HFFc6 (cell line): ENCODE data around the gene RALBP1. TPM values are rescaled to one million over a fixed set of nuclear protein-coding genes. Genes with fewer than 3 reads are reported as not detected.
A peak's percentile ranks its signal among the peaks of the same experiment; 100 is the strongest.

Source experiments
- DNase-seq: peaks from one replicate; pipeline ENCODE4 v3.0.0-alpha.2; 2018
- H3K27ac Mint-ChIP-seq: 2 replicates; pipeline ENCODE4 v1.8.0; 2020; ENCODE audit warnings: mild to moderate bottlenecking, mixed read lengths
- H3K27me3 Mint-ChIP-seq: 2 replicates; pipeline ENCODE4 v1.8.0; 2021; ENCODE audit warnings: mild to moderate bottlenecking, moderate library complexity, mixed read lengths; ENCODE audit not compliant: insufficient read depth
- H3K36me3 Mint-ChIP-seq: 2 replicates; pipeline ENCODE4 v1.8.0; 2021; ENCODE audit warnings: low read depth, mixed read lengths
- H3K4me1 Mint-ChIP-seq: 2 replicates; pipeline ENCODE4 v1.8.0; 2020; ENCODE audit warnings: low read depth, mixed read lengths
- H3K4me3 Mint-ChIP-seq: 2 replicates; pipeline ENCODE4 v1.8.0; 2020; ENCODE audit warnings: mild to moderate bottlenecking, moderate library complexity, mixed read lengths
- H3K9me3 Mint-ChIP-seq: 2 replicates; pipeline ENCODE4 v1.8.0; 2020; ENCODE audit warnings: mild to moderate bottlenecking, mixed read lengths
- total RNA-seq, 6 experiments: library from RNA; stranded (reverse); fragmentation: NEBNext Ultra II Directional; extraction: Animal tissue kit (Norgen Biotek cat#: 25700); gene quantifications; 2 replicates in 1 of 6; 3 replicates in 5 of 6; pipeline ENCODE4 v1.2.3, GENCODE V29; 2021
- TF ChIP-seq, protein P1 (sequence below): fragments of 200-600 bp; sonication (generic); IDR thresholded peaks from 2 replicates; pipeline ENCODE4 v1.5.0; 2021; ENCODE audit warnings: antibody characterized with exemption, mild to moderate bottlenecking

Gene RALBP1
- total RNA-seq, 6 experiments from 2014 or later = 56.9 to 62.8 (median 59.0) TPM

DNA sequence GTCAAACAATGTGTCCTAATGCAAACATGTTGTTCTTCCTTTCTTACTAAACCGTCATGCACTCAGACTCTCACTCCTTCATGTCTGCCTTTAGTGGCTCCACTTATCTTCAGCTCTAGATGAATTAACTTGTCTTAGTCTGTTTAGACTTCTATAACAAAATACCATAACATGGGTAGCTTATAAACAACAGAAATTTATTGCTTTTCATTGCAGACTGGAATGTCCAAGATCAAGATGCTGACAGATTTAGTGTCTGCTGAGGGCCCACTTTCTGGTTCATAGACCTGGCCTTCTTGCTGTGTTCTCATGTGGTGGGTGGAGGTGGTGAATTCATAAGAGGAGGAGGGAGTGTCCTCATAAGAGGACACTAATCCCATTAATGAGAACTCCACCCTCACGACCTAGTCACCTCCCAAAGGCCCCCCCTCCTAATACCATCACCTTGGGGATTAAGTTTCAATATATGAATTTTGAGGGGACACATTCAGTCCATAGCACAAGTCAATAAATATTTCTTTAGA, 32.3 kb downstream of the RALBP1 start:
- Mint-ChIP-seq H3K4me3 (no peak overlapping the region), H3K4me1 (peaks cover 27% of the 10 kb centered on the region), H3K9me3 (peaks cover 9% of the 10 kb centered on the region), H3K27ac (no peak overlapping the region), H3K27me3 (no peaks in the 10 kb centered on the region), H3K36me3 (peaks cover 10% of the 10 kb centered on the region)
- DNase-seq = no peak
- TF ChIP-seq, protein P1, sequence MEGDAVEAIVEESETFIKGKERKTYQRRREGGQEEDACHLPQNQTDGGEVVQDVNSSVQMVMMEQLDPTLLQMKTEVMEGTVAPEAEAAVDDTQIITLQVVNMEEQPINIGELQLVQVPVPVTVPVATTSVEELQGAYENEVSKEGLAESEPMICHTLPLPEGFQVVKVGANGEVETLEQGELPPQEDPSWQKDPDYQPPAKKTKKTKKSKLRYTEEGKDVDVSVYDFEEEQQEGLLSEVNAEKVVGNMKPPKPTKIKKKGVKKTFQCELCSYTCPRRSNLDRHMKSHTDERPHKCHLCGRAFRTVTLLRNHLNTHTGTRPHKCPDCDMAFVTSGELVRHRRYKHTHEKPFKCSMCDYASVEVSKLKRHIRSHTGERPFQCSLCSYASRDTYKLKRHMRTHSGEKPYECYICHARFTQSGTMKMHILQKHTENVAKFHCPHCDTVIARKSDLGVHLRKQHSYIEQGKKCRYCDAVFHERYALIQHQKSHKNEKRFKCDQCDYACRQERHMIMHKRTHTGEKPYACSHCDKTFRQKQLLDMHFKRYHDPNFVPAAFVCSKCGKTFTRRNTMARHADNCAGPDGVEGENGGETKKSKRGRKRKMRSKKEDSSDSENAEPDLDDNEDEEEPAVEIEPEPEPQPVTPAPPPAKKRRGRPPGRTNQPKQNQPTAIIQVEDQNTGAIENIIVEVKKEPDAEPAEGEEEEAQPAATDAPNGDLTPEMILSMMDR = no peak

DNA sequence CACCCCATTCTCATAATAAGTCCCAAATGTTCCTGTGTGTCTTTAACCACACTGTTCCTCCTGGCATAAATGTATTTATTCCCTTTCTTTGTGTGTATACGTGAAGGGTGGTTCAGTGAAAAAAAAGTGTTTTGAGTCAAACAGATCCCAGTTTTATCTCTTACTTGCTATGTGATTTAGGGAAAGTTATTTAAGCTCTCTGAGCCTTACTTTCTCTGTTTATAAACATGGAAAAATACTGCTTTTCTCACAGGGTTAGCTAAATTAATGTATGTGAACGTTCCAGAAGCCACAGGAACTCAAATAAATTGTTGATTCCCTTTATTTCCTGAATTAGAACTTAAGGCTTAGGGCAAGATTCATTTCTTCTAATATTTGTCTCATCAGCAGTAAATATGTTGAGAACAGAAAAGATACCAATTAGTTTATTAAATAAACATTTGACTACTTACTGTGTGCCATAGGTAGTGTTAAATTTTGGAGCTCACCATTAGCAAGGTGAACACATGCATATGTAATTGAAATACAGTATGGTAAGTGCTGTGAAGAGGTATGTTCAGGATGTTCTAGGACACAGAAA, 33.2 kb downstream of the RALBP1 start:
- no peak overlapping the region for H3K4me3 Mint-ChIP-seq
- TF ChIP-seq, protein P1 = no peak
- H3K4me1 Mint-ChIP-seq = peaks cover 29% of the 10 kb centered on the region
- peaks cover under 1% of the 10 kb centered on the region; the same call in 1 of the 2 replicates for H3K9me3 Mint-ChIP-seq
- no peak for DNase-seq
- H3K36me3 Mint-ChIP-seq = peaks cover under 1% of the 10 kb centered on the region; the same call in 1 of the 2 replicates
- H3K27ac Mint-ChIP-seq = no peak overlapping the region
- no peaks in the 10 kb centered on the region for H3K27me3 Mint-ChIP-seq

- Mint-ChIP-seq H3K27me3 (no peaks in the 10 kb centered on the region), H3K4me3 (peak overlapping the region; percentile 36), H3K9me3 (no peaks in the 10 kb centered on the region), H3K36me3 (0 out of 2 replicates have a peak, but pooled peaks cover 4% of the 10 kb centered on the region), H3K27ac (peak overlapping the region; percentile 52), H3K4me1 (peaks cover 43% of the 10 kb centered on the region)
- TF ChIP-seq, protein P1 = no peak
- DNase-seq = peak; percentile 56
Measured at GRCh38 chr18:9513971-9514512, 38.7 kb downstream of the RALBP1 start.

GRCh38 chr18:9516437-9517064, 41.2 kb downstream of the RALBP1 start:
- DNase-seq = peak; percentile 39

GRCh38 chr18:9517869-9518268, 42.6 kb downstream of the RALBP1 start:
- H3K4me1 Mint-ChIP-seq = peaks cover 53% of the 10 kb centered on the region
- TF ChIP-seq, protein P1 = no peak
- H3K27ac Mint-ChIP-seq = no peak overlapping the region
- H3K9me3 Mint-ChIP-seq = no peaks in the 10 kb centered on the region
- peaks cover 16% of the 10 kb centered on the region for H3K36me3 Mint-ChIP-seq
- no peak for DNase-seq
- no peak overlapping the region for H3K4me3 Mint-ChIP-seq
- H3K27me3 Mint-ChIP-seq = no peaks in the 10 kb centered on the region

More at GRCh38 chr18:9516437-9517064, 41.2 kb downstream of the RALBP1 start:
- Mint-ChIP-seq H3K36me3 (0 out of 2 replicates have a peak, but pooled peaks cover 4% of the 10 kb centered on the region), H3K4me1 (peaks cover 47% of the 10 kb centered on the region), H3K9me3 (no peaks in the 10 kb centered on the region), H3K27me3 (no peaks in the 10 kb centered on the region), H3K27ac (peak overlapping the region; percentile 40; the same call in 1 of the 2 replicates), H3K4me3 (no peak overlapping the region)
- TF ChIP-seq, protein P1 = peak; percentile 96
